HG03066 (cell line): ENCODE results near the gene CERS5.

Source experiments
- ATAC-seq: cut with Tn5 transposase; IDR thresholded peaks from one replicate; pipeline ENCODE4 v1.9.1; 2021; ENCODE audit warnings: low read depth; ENCODE audit not compliant: unreplicated experiment

CERS5 gene

GRCh38 chr12:50082644-50083043 is 84.5 kb downstream of the CERS5 start:
- no peak for ATAC-seq

DNA sequence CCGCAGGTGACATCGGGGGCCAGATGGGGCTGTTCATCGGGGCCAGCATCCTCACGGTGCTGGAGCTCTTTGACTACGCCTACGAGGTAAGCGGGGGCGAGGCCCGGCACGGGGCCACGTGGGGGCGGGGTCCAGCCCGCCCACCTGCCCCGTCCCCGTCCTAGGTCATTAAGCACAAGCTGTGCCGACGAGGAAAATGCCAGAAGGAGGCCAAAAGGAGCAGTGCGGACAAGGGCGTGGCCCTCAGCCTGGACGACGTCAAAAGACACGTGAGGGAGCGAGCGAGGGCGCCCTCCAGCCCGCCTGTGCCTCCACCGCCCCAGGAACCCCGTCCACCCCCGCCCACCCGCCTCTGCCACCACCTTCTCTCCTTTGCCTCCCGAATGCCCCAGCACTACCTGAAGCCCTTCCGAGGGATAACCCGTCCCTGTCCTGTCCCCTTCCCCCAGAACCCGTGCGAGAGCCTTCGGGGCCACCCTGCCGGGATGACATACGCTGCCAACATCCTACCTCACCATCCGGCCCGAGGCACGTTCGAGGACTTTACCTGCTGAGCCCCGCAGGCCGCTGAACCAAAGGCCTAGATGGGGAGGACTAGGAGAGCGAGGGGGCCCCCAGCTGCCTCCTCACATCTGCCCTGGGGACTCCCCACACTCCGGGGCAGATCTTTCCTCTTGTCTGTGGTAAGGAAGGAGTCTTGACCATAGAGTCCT is 85.9 kb downstream of the CERS5 start:
- ATAC-seq, result no peak

- ATAC-seq, result no peak
Measured at GRCh38 chr12:50079771-50080170, 87.4 kb downstream of the CERS5 start.
